Body of pancreas (tissue), 4 donors: ENCODE data around the gene RSPO1. TPM values are rescaled to one million over a fixed set of nuclear protein-coding genes. Genes with fewer than 3 reads are reported as not detected.
A peak's percentile ranks its signal among the peaks of the same experiment; 100 is the strongest.

ENCODE experiments used
- ATAC-seq: fragments of 150-250 bp; one replicate; pipeline ENCODE4 v1.9.1; 2016
- DNase-seq, 4 donors: peaks; one replicate each; pipeline ENCODE4 v3.0.0-alpha.2; 2019
- H3K27ac ChIP-seq, 4 donors: fragments of 200-600 bp; sonication (generic); 1 replicate in 3 of 4; 2 replicates in 1 of 4; pipeline versions ENCODE4 v1.5.1 to v1.6.1; 2016 to 2019; ENCODE audit warnings: mild to moderate bottlenecking in 1 of 4, mixed read lengths in 1 of 4, moderate library complexity in 1 of 4
- H3K27me3 ChIP-seq, 2 donors: fragments of 200-600 bp; sonication (generic); one replicate each; pipeline ENCODE4 v1.6.0; 2016; ENCODE audit warnings: mild to moderate bottlenecking in 1 of 2
- H3K36me3 ChIP-seq, 2 donors: fragments of 200-600 bp; sonication (generic); replicated peaks in 1 of 2; 2 replicates each; pipeline ENCODE4 v1.5.1; 2016; ENCODE audit warnings: low read depth in 2 of 2; ENCODE audit not compliant: insufficient read depth in 1 of 2
- H3K4me1 ChIP-seq: fragments of 200-600 bp; sonication (generic); one replicate; pipeline ENCODE4 v1.6.0; 2016
- H3K4me3 ChIP-seq, 2 donors: fragments of 200-600 bp; sonication (generic); 1 replicate in 1 of 2; 2 replicates in 1 of 2; pipeline ENCODE4 v1.5.1; 2016 to 2019
- H3K9me3 ChIP-seq, 3 donors: fragments of 200-600 bp; sonication (generic); 1 replicate in 2 of 3; 2 replicates in 1 of 3; pipeline ENCODE4 v1.5.1; 2016
- CTCF ChIP-seq, 7 experiments: fragments of 450-650 bp in 4 of 7; fragments of 200-600 bp in 3 of 7; sonication (generic) in 3 of 7; IDR thresholded peaks; one replicate each; pipeline ENCODE4 v1.5.1; 2016 to 2019; ENCODE audit warnings: antibody characterized with exemption in 7 of 7
- POLR2A ChIP-seq, 3 donors: fragments of 450-650 bp; IDR thresholded peaks; one replicate each; pipeline ENCODE4 v1.6.1; 2016; ENCODE audit warnings: antibody characterized with exemption in 3 of 3, mild to moderate bottlenecking in 2 of 3
- WGBS, 2 donors: methylation state at CpG; one replicate each; pipeline ENCODE4 v1.1.5; 2017; 5-methylcytosine and 5-hydroxymethylcytosine counted together
- intact Hi-C: fragments of 100-400 bp; cut with DNase I; formaldehyde crosslinking; loops from one replicate; pipeline ENCODE4 v1.15.1; 2023
- total RNA-seq, 2 donors: library from RNA; depleted of rRNA; stranded (reverse); fragments of >200 nt; gene quantifications; one replicate each; pipeline ENCODE4 v1.1.0, GENCODE V29; 2016

The RSPO1 gene
- total RNA-seq, 2 donors from 2014 or later, result 0.66 to 1.0 TPM

GRCh38 chr1:37601441-37601840 lies 33.3 kb downstream of the RSPO1 start:
- ATAC-seq (no peak), DNase-seq (no peak)
- TF ChIP-seq POLR2A (IDR thresholded peaks at IDR 0.05) (no peak), CTCF (IDR thresholded peaks at IDR 0.05) (no peak)
- H3K27me3 ChIP-seq, result peaks cover 0 to 7% of the 10 kb centered on the region in 2 donors
- H3K36me3 ChIP-seq, result no peaks in the 10 kb centered on the region
- H3K4me1 ChIP-seq, result peaks cover 6% of the 10 kb centered on the region
- H3K27ac ChIP-seq, result no peak overlapping the region
- intact Hi-C loops, result no loop called here
- no peaks in the 10 kb centered on the region for H3K9me3 ChIP-seq
- no peak overlapping the region for H3K4me3 ChIP-seq

DNA sequence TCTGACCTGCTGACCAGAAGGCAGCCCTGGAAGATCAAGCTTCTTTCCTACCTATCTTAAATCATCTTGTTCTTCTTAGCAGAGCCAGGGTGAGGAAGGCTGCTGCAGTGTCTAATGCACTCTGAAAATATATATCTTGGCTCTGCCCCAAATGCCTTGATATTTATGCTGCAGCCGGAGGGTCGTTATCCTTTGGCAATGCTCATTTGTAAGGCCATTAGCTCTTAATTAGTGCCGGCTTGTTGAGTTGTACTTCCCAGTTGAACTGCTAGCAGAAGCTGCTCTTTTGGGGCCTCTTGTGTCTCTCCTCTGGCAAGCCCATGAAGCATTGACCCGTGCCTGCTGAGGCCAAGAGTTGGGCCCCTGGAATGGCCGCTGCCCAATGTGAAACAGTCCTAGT lies 34.8 kb downstream of the RSPO1 start:
- intact Hi-C loops, result no loop called here
- TF ChIP-seq POLR2A (IDR thresholded peaks at IDR 0.05) (no peak), CTCF (IDR thresholded peaks at IDR 0.05) (no peak)
- Histone ChIP-seq H3K27me3 (peaks cover 0 to 7% of the 10 kb centered on the region in 2 donors), H3K4me1 (peaks cover 14% of the 10 kb centered on the region), H3K27ac (no peak overlapping the region), H3K9me3 (no peaks in the 10 kb centered on the region), H3K36me3 (no peaks in the 10 kb centered on the region), H3K4me3 (no peak overlapping the region)
- WGBS, 2 donors, result 75 to 77% methylated on average over 4 to 5 of the region's 5 CpGs
- ATAC-seq, result no peak
- DNase-seq, result no peak

DNA sequence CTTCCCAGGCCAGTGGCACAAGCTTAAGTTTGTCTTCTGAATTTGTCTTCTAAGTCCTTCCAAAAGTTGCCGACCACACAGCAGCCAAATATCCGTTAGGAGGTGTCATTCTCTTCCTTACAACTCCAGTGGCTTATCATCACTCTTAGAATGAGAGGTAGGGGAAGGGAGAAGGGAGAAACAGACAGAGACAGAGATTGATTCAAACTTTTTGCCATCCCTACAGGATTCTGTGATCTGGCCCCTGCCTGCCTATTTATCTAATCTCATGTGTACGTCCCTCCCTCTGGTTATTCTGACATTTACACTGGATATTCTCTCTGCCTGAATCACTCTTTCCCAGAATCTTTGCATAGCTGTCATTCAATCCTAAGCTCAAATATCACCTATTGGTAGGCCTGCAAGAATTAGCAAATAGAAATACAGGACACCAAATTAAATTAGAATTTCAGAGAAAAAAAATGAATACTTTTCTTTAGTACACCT lies 38.5 kb downstream of the RSPO1 start:
- H3K9me3 ChIP-seq, result no peaks in the 10 kb centered on the region
- H3K27me3 ChIP-seq, result no peaks in the 10 kb centered on the region
- 0% methylated on average over 3 of the region's 3 CpGs for WGBS, 2 donors
- peak overlapping the region in 1 of 2 donors; percentile 68 for H3K4me3 ChIP-seq
- intact Hi-C loops, result no loop called here
- ATAC-seq (no peak), DNase-seq (no peak)
- peak overlapping the region in 3 of 4 donors; percentile 33 to 89 (median 84) for H3K27ac ChIP-seq
- H3K4me1 ChIP-seq, result peaks cover 23% of the 10 kb centered on the region
- H3K36me3 ChIP-seq, result peaks cover 0 to 7% of the 10 kb centered on the region in 2 donors
- no peak for TF ChIP-seq CTCF (IDR thresholded peaks at IDR 0.05)
- no peak for TF ChIP-seq POLR2A (IDR thresholded peaks at IDR 0.05)

GRCh38 chr1:37595440-37596181 lies 39.1 kb downstream of the RSPO1 start, which contains the start of gene GNL2:
GNL2 (minus strand) TSS chr1:37595937; CDS start chr1:37595822, 115 bp downstream.
- H3K9me3 ChIP-seq, result no peaks in the 10 kb centered on the region
- peak within 1 kb of the TSS; percentile 18 to 89 (median 58) for H3K27ac ChIP-seq
- peak within 1 kb of the TSS; percentile 33 to 68 for H3K4me3 ChIP-seq
- H3K27me3 ChIP-seq, result no peaks in the 10 kb centered on the region
- H3K36me3 ChIP-seq, result peaks cover 0 to 10% of the 10 kb centered on the region in 2 donors
- DNase-seq (peak; percentile 97 to 98 (median 98)), ATAC-seq (peak; percentile 100)
- WGBS, 2 donors, result 0% methylated on average over 33 to 50 of the region's 51 CpGs
- intact Hi-C loops, result no loop called here
- TF ChIP-seq POLR2A (IDR thresholded peaks at IDR 0.05) (peak in 2 of 3 donors; percentile 85 to 89), CTCF (IDR thresholded peaks at IDR 0.05) (no peak)
- H3K4me1 ChIP-seq, result peaks cover 23% of the 10 kb centered on the region
